Muscle of leg (tissue), 11 donors: ENCODE measurements around the gene CACTIN. TPM values are rescaled to one million over a fixed set of nuclear protein-coding genes. Genes with fewer than 3 reads are reported as not detected.
"Not testable (repeated sequence)": the region's sequence is repeated elsewhere in the genome, so short reads cannot be mapped to it uniquely, and the experiment has no call there.

Experiments
- DNase-seq: peaks from one replicate; pipeline ENCODE4 v3.0.0; 2013
- H3K27ac ChIP-seq: one replicate; pipeline ENCODE4 v1.5.1; 2013; ENCODE audit warnings: mild to moderate bottlenecking, low read length, control low read depth
- H3K27me3 ChIP-seq: one replicate; pipeline ENCODE4 v1.6.1; 2013; ENCODE audit warnings: low read length; ENCODE audit not compliant: control insufficient read depth, insufficient read depth
- H3K36me3 ChIP-seq: one replicate; pipeline ENCODE4 v1.6.1; 2013; ENCODE audit warnings: low read length; ENCODE audit not compliant: control insufficient read depth, insufficient read depth
- H3K4me1 ChIP-seq: one replicate; pipeline ENCODE4 v1.6.1; 2013; ENCODE audit warnings: low read length; ENCODE audit not compliant: control insufficient read depth, insufficient read depth
- H3K4me3 ChIP-seq: one replicate; pipeline ENCODE4 v1.5.1; 2013; ENCODE audit warnings: low read length, control low read depth
- H3K9me3 ChIP-seq: replicated peaks from 2 replicates; pipeline ENCODE4 v1.6.1; 2013; ENCODE audit warnings: low read depth, low read length; ENCODE audit not compliant: control insufficient read depth
- WGBS: methylation state at CpG from one replicate; pipeline ENCODE4 v1.1.5; 2013; ENCODE audit warnings: missing lambda C conversion rate; ENCODE audit not compliant: insufficient coverage; 5-methylcytosine and 5-hydroxymethylcytosine counted together
- polyA plus RNA-seq, 8 donors: library from polyadenylated mRNA; unstranded; fragments of 120-200 nt; gene quantifications; one replicate each; pipeline versions ENCODE4 v1.2.1 to v1.2.3, GENCODE V29; 2013; ENCODE audit warnings: inconsistent platforms in 1 of 8, low replicate concordance in 1 of 8; ENCODE audit not compliant: insufficient read length in 8 of 8, insufficient read depth in 1 of 8
- total RNA-seq: library from RNA; stranded (reverse); fragments of 120-200 nt; gene quantifications from one replicate; pipeline ENCODE4 v1.2.4, GENCODE V29; 2013

The CACTIN gene
- total and polyA plus RNA-seq, 9 donors, result 20.1 to 24.1 (median 22.6) TPM

DNA sequence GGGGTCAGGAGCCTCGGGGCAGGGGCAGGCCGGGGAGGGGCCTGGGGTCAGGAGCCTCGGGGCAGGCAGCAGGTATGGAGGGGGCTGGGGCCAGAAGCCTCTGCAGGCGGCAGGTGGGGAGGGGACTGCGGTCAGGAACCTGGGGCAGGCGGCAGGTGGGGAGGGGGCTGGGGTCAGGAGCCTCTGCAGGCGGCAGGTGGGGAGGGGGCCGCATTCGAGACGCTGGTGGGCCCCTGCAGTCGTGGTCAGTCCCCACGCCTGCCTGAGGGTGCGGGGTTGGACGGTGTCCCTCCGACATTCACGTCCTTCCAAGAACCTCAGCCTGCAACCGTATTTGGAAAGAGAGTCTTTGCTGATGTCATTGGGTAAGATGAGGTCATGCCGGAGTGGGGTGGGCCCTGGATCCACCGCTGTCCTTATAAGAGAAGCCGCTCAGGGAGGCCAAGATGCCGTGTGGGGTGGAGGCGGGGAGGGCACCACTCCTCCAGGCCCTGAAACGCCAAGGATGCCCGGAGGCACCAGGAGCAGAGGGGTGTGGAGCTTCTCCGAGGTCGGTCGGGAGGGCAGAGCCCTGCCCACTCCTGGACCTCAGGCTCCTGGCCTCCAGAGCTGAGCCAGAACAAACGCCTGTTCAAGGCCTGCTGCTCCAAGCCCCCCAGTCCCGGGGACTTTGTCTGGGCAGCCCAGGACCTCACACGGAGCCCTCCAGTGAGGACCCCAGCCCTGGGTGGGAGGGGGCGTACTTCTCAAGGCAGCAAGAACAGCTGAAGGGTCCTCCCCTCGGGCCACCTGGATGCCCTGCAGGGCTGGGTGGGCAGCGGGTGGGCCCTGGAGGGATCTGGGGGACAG, 43.6 kb upstream of the CACTIN start:
- peak; percentile 94 for DNase-seq
- H3K4me3 ChIP-seq, result no peak overlapping the region
- peaks cover 5% of the 10 kb centered on the region for H3K9me3 ChIP-seq

DNA sequence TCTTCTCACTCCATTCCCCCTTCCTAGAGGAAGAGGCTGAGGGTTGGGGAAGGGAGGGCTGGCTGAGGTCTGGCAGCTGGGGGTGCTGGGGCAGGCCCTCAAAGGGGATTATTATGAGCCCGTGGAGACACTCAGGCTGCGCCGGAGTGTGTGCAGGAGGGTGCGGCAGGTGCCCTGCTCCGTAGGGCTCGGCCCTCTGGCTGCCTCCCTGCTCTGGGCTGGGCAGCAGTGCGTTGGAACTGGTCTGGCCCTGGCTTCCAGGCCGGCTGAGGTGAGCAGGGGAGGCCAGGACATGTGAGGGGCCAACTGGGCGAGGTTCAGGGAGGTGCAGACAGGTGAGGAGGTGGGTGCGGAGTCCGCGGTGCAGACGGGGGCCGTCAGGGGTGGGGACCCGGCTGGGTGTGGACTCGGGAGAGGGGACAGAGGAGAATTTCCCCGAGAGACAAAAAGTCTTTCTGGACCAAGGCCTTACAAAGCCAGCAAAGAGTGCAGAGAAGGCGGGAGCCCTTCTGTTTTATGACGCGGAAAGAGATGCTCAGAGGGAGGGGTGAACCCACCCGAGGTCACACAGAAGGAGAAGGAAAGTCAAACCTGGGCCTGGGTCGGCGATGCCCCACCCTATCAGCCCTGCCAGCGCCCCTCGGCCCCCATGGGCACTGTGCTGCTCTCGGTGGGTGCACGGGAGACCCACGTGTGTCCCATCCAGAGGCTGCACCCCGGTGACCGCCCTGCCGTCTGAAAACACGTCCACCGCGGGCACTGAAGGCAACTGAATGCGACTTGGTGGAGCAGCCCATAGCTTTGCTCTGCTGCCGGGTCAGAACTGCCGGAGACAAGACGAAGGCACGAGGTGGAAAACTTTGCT, 42.7 kb upstream of the CACTIN start:
- Histone ChIP-seq H3K4me1 (peaks cover 55% of the 10 kb centered on the region), H3K27ac (peak overlapping the region; percentile 42), H3K4me3 (no peak overlapping the region), H3K27me3 (no peaks in the 10 kb centered on the region), H3K36me3 (peaks cover 20% of the 10 kb centered on the region), H3K9me3 (peaks cover 5% of the 10 kb centered on the region)
- 74% methylated on average over 37 of the region's 39 CpGs for WGBS
- no peak for DNase-seq

More for the DNA sequence above, 43.6 kb upstream of the CACTIN start:
- Histone ChIP-seq H3K36me3 (peaks cover 12% of the 10 kb centered on the region), H3K27me3 (no peaks in the 10 kb centered on the region), H3K4me1 (peaks cover 55% of the 10 kb centered on the region), H3K27ac (peak overlapping the region; percentile 54)
- WGBS, result 29% methylated on average over 25 of the region's 33 CpGs

DNA sequence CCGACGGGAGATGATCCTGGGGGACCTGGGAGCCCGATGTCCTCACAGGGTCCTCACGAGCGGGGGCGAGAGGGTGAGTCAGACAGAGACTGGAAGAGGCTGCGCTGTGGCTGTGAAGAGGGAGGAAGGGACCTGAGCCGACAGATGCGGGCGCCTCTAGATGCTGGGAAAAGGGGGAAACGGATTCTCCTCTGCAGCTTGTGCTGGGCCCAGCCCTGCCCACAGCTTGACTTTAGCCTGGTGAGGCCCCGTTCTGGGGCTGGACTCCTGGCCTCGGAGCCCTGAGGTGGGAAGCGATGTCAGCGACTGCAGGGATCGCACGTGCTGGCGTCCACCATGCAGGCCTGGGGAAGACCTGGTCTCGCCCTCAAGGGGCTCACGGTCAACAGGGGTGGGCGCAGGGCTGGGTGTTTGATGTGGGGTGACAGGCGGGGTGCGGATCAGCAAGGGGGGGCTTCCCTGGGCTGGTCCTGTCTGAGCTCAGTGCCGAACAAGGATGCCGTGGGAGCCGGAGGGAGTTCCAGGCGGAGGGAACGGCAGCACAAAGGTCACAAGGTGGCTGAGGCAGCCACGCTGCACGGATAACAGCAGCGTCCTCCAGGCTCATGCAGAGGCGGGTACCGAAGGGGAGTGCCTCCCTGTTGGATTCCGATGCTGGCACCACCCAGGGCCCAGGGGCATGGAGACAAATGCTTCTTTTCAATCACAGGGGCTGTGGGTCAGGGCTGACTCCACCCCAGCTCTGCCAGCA, 41.9 kb upstream of the CACTIN start:
- peak overlapping the region; percentile 59 for H3K27ac ChIP-seq
- no peaks in the 10 kb centered on the region for H3K9me3 ChIP-seq
- H3K4me3 ChIP-seq, result no peak overlapping the region
- DNase-seq, result peak; percentile 61
- peaks cover 24% of the 10 kb centered on the region for H3K36me3 ChIP-seq
- no peaks in the 10 kb centered on the region for H3K27me3 ChIP-seq
- 33% methylated on average over 29 of the region's 34 CpGs for WGBS
- H3K4me1 ChIP-seq, result peaks cover 55% of the 10 kb centered on the region

DNA sequence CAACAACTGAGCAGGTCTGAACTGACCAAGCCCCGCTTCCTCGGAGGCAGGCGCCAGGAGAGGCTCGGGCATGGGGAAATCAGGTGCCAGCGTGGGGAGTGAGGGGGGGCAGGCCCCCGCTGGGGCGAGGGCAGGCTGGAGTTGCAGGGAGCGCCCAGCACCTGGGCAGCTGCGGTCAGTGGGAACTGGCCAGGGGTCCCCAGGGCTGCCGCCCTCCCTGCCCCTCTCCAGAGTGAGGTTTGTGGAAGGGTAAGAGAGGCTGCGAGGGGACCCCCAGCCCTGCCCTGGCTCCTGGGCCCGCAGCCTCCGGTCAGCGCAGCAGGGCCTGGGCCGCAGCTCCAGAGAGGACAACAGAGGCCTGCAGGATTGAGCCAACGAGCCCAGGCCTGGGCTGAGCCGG, 41.2 kb upstream of the CACTIN start:
- H3K27me3 ChIP-seq, result no peaks in the 10 kb centered on the region
- no peak for DNase-seq
- H3K9me3 ChIP-seq, result no peaks in the 10 kb centered on the region
- peak overlapping the region; percentile 55 for H3K27ac ChIP-seq
- H3K4me1 ChIP-seq, result peaks cover 55% of the 10 kb centered on the region
- 68% methylated on average over 10 of the region's 17 CpGs for WGBS
- H3K36me3 ChIP-seq, result peaks cover 31% of the 10 kb centered on the region
- no peak overlapping the region for H3K4me3 ChIP-seq

DNA sequence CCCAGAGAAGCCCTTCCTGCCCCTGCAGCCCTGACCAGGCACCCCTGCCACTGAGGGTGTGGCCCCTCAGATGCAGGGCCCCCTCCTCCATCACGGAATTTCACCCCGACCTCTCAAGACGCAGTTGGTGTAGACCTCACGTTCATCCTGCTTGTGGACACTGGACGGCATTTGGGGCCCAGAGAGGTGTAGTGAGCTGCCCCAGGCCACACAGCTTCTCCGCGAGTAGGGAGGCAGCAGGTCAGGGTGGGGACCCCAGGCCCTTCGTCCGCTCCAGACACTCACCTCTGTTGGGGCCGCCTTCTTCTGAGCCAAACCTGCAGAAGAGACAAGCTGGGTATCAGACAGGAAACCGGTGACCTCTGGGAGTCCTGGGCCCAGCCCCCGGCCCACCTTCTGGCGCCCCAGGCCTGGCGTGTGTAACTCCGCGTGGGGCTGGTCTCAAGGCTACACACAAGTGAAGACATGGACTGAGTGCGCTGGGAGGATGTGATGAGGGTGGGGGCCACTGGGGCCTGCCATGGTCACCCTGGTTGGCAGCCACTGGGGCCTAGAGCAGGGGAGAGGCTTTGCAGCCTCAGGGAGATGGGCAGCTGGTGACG, 40.5 kb upstream of the CACTIN start:
- DNase-seq, result no peak

DNA sequence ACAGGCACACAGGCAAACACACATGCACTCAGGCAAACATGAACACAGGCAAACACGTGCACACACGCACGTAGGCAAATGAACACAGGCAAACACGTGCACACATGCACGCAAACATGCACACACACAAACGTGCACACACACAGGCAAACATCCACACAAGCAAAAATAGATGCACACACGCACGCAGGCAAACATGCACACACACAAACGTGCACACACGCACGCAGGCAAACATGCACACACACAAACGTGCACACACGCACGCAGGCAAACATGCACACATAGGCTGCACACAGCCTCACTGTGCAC, 39.9 kb upstream of the CACTIN start:
- peaks cover 37% of the 10 kb centered on the region for H3K36me3 ChIP-seq
- WGBS, result 86% methylated on average over 12 of the region's 14 CpGs

More for the DNA sequence above, 40.5 kb upstream of the CACTIN start:
- peaks cover 49% of the 10 kb centered on the region for H3K4me1 ChIP-seq
- H3K27ac ChIP-seq, result no peak overlapping the region
- peaks cover 32% of the 10 kb centered on the region for H3K36me3 ChIP-seq
- no peaks in the 10 kb centered on the region for H3K9me3 ChIP-seq
- no peaks in the 10 kb centered on the region for H3K27me3 ChIP-seq
- no peak overlapping the region for H3K4me3 ChIP-seq
- WGBS, result 69% methylated on average over 15 of the region's 18 CpGs

DNA sequence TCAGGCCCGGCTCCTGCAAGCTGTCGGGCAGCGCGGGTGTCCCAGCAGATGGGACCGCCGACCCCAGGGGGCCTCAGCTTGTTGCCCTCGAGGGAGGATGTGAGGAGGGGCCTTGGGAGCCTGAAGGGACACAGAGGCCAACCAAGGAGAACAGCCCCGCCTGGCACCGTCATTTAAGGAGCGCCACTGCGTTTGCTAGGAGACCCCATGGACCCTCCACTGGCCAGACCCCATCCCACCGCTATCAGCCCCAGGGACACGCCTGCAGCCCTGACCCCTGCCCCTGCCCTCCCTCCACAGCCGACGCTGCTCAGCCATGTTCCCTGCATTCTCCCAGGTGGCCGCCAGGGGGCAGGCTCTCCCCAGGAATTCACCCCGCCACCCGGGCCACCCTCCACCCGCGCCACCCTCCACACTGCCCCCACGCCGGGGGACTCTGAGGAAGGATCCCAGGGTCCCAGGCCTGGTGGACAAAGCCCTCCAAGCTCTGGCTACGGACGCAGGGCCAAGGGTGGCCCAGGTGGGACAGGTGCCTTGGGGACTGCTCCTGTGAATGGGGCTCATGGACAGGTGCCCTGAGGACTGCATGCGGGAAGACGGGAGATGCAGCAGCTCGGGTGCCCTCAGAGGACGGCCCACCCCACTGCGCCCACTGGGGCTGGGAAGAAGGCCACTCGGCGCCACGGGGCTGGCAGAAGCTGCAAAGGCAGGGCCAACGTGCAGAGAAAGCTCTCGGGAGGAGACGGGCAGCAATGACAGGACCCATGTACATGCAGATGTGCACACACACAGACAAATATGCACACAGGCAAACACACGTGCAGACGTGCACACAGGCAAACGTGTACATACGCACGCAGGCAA, 39.3 kb upstream of the CACTIN start:
- peak; percentile 47 for DNase-seq

More for the DNA sequence above, 39.9 kb upstream of the CACTIN start:
- not testable (repeated sequence) for H3K27ac ChIP-seq, H3K4me3 ChIP-seq, DNase-seq, H3K9me3 ChIP-seq, H3K27me3 ChIP-seq
- peaks cover 43% of the 10 kb centered on the region for H3K4me1 ChIP-seq

DNA sequence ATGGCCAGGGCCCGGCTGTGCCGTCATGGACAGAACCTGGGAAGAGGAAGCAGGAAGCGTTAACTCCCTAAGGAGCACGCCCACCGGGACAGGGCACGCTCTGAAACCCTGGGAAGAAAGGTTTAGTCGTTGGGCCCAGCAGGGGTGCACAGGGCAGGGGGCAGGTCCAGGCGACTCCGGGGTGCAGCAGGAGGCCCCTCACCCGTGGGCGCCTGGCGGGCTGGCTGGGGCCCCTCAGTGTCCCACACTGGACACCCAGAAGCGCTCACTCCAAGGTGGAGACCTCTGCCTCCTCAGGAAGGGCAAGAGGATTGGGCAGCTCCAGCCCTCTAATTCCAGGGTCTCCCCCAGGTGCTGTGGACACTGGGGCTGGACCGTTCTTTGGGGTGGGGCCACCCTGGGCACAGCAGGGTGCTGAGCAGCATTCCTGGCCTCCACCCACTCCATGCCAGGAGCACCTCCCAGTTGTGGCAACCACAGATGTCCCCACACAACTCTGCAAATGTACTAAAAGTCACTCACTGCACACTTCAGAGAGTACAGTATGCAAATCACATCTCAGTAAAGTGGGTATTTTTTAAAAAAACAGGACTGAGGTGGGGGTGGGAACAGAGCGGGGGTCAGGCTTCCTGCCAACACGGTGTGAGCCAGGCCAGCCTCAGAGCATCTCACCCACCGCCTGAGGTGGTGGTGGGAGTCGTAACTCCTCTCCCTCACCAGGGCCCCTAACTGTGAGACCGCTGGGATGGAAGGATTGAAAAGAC, 38.5 kb upstream of the CACTIN start:
- H3K27me3 ChIP-seq, result no peaks in the 10 kb centered on the region
- WGBS, result 86% methylated on average over 15 of the region's 19 CpGs
- peaks cover 3% of the 10 kb centered on the region for H3K9me3 ChIP-seq
- DNase-seq, result no peak
- H3K27ac ChIP-seq, result no peak overlapping the region
- H3K4me3 ChIP-seq, result no peak overlapping the region
- peaks cover 40% of the 10 kb centered on the region for H3K4me1 ChIP-seq
- H3K36me3 ChIP-seq, result peaks cover 49% of the 10 kb centered on the region

More for the DNA sequence above, 39.3 kb upstream of the CACTIN start:
- H3K27ac ChIP-seq, result no peak overlapping the region
- peaks cover 42% of the 10 kb centered on the region for H3K36me3 ChIP-seq
- H3K4me1 ChIP-seq, result peaks cover 41% of the 10 kb centered on the region
- H3K4me3 ChIP-seq, result no peak overlapping the region
- H3K9me3 ChIP-seq, result peaks cover 3% of the 10 kb centered on the region
- H3K27me3 ChIP-seq, result no peaks in the 10 kb centered on the region
- 37% methylated on average over 40 of the region's 40 CpGs for WGBS
